Measurements from ENCODE around the gene FOXP4.

FOXP4 gene

GRCh38 chr6:41634657-41635056 is 88.5 kb downstream of the FOXP4 start:
- FAIRE-seq, result no peak

DNA sequence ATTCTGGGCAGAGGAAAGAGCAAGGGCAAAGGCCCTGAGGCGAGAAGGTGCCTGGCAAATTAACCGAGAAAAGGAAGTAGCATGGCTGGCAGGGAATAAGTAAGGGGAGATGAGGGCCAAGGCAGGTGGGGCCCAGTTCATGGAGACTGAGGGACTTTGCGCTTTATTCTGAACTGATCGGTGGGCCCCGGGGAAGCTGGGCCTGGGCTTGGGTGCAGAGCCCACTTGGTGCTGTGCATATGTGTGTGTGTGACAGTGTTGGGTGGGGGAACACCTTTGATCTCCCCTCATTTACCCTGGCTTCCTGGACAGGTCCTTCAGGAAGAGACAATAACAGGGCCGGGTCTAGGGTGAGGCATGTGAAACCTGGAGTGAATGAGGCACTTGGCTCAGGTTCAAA is 89.2 kb downstream of the FOXP4 start:
- no peak for FAIRE-seq

DNA sequence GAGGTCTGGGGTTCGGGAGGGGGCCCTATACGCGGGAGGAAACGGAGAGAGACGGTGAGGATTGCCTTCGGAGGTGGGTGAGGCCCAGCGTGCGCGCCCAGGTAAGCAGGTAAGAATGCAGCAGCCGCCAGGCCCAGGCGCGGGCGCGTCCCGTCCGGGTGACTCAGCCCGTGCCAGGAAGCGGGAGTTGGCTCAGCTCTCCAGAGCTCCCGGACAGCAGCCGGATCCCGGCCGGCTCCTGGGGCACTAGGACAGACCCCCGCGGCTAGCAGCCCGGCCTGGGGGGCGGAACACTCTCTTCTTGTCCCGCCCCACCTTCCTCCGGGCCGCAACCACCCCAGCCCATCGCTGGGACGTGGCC is 90.6 kb downstream of the FOXP4 start:
- no peak for FAIRE-seq

GRCh38 chr6:41637194-41638001 is 91.2 kb downstream of the FOXP4 start:
- no peak for FAIRE-seq

DNA sequence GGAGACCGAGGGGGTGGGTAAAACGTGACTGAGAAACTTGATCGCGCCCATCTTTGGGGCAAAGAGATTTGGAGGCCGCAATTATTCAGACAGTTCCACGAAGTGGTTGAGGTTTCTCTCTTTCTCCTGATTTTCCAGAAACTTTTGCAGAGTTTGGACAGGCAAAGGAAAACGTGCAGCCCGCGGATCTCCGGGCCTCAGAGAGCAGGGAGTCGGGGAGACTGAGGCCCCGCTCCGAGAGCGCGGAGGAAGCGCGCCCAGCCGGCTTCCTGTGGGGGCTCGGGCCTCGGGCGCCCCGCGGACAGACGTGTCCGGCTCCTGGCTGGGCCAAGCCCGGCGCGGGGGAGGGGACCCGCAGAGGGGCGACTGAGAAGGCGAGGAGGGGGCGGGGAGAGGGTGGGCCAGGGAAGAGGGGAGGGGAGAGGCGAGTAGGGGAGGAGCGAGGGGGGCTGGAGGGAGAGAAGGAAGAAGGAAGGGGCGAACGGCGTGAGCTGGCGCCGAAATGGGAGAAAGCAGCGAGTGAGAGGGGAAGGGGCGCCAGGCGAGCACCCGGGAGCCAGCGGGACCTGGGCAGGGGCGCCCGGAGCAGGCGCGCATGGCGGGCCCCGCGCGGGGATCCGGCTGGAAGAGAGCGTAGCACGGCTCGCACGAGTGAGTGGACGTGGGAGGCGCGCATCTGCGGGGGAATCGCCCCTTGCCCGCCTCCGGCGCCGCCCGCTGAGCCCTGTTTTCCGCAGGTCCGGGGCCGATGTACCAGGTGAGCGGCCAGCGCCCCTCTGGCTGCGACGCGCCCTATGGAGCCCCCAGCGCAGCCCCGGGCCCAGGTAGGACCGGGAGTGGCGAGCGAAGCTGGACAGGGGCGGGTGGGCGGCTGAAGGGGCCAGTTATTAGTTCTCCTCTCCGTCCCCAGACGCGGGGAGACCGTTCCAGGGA is 92.1 kb downstream of the FOXP4 start, which contains the start of gene MDFI:
Gene MDFI, plus strand, starts transcription at position 467 of the 933 bp plus-strand sequence. Its CDS starts 282 bp downstream, at position 749.
- FAIRE-seq, result no peak

GRCh38 chr6:41638935-41639808 is 93.0 kb downstream of the FOXP4 start:
- no peak for FAIRE-seq

- FAIRE-seq, result no peak
Measured at GRCh38 chr6:41639809-41640371, 93.7 kb downstream of the FOXP4 start.

DNA sequence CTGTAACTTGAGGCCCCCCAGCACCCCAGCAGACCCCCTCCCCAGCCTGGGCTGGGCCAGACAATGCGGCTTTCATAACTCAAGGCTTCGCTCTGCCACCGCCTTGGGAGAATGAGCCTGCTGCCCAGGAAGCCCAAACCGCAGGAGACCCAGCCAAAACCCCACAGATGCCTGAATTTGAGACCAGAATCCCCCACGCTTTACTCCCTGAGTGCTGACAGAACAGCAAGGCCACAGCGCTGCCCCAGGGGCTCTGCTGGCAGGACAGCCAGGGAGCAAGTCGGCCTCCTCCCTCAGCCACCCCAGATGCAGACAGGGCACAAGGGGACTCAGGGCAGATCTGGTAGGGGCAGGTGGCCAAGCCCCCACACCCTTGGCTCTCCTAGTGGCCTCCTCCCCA is 94.2 kb downstream of the FOXP4 start:
- FAIRE-seq, result no peak

- FAIRE-seq, result no peak
Measured at GRCh38 chr6:41641352-41641925, 95.3 kb downstream of the FOXP4 start.

DNA sequence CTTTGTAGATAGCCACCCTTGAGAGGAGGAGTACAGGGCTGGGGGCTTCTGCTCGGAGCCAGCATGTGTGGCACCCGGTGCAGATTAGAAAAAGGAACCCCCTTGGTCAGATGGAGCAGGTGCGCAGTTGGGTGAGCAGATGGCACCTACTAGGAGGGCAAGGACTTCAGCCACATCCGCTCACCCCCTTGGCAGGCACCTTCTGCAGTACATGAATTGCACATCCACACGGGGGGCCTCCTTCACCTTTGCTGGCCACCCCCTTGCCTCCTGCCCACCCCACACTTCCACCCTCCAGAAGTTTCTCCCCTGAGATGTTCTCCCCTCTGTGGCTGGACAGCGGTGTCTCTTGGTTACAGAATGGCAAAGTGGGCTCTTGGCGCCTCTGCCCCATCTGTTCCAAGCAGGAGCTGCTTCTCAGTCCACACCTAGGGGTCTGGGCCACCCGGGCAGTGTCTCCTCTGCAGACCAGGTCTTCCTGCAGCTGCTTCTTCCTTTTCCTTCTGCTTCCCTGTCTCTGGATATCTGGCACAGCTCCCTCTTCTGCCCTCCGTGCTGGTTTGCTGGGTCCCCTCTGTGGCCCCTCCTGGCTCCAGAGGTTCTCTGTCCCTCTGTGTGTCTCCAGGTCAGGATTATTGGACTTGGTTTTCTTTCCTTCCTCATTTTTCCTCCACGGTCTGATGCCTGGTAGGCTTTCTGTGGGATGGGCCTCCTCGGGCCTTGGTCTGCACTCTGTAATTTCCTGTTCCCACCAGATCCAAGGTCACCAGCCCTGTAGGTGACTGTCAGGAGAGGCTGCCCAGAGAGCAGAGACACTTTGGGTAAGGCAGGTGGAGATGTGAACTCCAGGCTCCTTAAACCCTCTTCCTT is 96.1 kb downstream of the FOXP4 start:
- FAIRE-seq, result no peak

DNA sequence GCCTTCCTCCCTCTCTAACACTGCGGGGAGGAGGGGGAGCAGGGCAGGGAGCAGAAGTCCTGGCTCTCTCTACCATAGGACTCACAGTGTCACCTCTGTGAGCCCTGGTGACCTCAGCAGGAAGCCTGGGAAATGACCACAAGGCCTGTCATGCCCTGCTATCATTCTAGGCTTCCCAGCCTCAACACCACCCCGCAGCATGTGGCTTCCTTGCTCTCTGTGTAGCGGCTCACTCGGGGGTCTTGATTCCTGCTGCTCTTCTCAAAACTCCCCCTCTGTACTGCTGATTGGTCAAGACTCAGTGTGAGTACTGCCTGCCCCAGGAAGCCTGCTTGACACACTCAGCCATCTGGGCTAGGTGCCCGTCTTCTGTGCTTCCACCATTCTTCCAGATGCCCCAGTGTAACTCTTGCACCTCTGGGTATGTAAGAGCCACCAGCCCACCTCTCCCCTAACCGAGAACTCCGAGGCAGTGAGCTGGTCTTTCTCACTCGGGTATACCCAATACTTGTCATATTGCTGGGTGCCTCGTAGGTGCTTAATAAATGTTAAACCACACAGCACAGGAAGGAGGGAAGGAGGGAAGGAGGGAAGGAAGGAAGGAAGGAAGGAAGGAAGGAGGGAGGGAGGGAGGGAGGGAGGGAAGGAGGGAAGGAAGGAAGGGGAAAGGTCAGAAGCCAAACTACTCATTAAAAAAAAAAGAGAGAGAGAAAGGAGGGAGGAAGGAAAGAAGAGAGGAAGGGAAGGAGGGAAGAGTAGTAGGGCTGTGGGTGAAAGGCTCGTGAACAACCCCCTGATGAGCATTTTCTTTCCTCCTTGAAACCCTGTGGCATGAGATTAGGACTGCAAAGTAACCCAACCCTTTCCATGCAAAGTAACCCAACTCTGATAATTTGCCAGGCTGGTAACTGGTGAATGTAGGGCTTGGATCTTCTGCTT is 97.0 kb downstream of the FOXP4 start:
- FAIRE-seq, result no peak

DNA sequence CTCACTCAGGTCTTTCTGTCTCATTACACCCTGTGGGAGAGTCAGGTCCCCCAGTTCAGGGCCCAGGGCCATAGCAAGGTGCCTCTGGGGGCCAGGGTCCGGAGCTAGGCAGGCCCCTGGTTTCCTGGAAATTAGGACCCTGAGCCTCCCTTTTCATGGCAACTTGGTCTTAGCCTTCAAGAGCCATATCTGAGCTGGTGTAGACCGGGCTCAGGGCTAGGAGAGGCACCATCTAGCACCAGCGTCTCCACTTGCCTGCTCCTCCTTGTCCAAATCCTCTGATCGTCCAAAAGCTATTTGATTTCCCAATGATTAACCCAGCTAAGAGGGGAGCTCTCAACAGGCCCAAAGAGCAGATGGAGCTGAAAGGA is 97.7 kb downstream of the FOXP4 start:
- no peak for FAIRE-seq

DNA sequence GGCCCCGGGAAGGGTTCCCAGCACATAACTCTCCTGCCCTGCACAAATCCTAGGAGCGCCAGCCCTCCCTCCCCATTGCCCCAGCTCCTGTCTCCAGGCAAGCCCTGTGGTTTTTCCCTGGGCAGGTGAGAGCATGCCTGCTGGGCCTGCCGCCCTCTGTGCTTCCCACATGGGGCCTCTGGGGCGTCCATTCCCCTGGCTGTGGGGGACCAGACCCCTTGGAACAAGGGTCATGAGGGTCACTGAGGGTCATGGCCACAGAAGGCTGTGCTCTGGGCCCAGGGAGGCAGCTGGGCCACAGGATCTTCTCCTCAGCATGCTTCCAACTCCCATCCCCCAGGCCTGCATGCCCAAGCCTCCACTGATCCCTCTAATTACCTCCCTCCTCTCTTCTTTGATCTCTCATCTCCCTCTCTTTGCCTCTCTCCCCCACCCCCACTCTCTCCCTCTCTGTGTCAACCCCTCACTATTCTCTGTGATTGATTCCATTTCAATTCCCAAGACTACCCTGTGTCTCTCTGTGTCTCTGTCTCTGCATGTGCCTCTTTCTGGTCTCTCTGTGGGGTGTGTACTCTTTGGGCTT is 98.2 kb downstream of the FOXP4 start:
- no peak for FAIRE-seq

DNA sequence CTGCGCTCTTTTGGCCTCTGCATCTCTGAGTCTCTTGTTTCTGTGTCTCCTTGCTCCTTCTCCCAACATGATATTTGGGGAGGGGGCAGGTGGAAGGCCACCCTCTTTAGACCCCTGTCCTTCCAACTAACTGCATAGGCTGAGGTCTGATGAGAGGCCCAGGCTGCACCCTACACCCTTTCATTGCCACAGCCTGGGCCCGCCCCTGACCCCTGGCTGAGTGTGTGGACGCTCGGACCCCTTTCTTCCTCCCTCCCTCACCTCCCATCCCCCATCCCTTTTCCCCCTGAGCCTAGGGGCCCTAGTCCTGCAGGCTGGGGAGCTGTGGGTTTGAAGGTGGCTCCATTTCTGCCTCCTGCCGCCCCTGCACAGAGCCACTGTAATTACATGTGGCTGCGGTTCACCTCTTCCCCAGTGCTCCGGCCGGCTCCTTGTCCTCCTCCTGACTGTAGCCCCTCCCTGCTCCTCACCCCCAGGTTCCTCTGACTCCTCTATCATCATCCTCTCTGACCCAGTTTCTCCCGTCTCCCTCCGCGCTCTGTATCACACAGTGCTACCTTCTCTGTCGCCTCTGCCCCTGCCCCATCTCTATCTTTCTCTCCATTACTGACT is 98.9 kb downstream of the FOXP4 start:
- no peak for FAIRE-seq

- FAIRE-seq, result no peak
Measured at GRCh38 chr6:41646026-41646795, 100.0 kb downstream of the FOXP4 start.

DNA sequence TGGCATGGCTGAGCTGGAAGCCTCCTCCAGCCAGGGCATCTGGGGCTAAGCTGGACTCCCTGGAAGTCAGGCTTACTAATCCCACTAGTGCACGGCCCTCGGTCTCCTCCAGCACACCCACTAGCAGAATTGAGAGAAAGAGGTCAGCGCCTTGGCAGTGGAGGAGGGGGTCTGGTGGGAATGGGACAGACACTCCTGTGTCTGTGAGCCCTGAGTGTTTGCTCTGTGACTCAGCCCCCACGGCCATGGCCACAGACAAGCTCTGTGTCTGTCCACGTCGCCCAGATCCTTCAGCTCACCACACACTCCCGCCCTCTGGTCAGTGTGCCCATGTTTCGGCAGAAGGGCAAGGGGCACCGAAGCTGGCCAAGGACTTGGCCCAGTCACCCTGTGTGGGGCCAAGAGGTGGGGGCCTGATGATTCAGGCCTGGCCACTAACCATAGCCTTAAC is 100.9 kb downstream of the FOXP4 start:
- FAIRE-seq, result no peak

DNA sequence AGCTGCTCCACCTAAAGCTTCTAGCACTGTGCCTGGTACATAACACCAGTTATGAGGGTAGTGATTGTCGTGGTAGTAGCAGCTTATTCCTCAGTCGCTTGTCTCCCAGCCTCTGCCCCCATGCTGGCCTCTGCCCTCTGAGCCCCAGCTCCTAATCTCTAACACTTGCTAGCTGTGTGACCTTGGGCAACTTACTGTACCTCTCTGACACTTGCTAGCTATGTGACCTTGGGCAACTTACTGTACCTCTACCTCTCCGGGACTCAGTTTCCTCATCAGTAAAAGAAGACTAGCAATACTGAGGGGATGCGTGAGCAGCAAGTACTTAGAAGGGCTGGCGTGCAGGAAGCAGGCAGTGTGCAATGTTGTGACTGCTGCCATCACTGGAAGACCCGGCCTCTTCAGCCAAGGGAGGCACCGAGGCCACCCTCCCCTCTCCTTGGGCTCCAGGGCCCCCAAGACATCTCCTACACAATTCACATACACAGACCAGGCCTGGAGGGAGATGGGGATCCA is 101.9 kb downstream of the FOXP4 start:
- no peak for FAIRE-seq

- no peak for FAIRE-seq
Measured at GRCh38 chr6:41648921-41649320, 102.7 kb downstream of the FOXP4 start.

Data from colon (tissue), 2 donors.